ENCODE data around the gene RAB6B. TPM values are rescaled to one million over a fixed set of nuclear protein-coding genes. Genes with fewer than 3 reads are reported as not detected.

Gene RAB6B
- total RNA-seq, result 2.4 and 2.6 TPM in 2 replicates
- 3.0 TPM in 2 replicates for polyA plus RNA-seq

DNA sequence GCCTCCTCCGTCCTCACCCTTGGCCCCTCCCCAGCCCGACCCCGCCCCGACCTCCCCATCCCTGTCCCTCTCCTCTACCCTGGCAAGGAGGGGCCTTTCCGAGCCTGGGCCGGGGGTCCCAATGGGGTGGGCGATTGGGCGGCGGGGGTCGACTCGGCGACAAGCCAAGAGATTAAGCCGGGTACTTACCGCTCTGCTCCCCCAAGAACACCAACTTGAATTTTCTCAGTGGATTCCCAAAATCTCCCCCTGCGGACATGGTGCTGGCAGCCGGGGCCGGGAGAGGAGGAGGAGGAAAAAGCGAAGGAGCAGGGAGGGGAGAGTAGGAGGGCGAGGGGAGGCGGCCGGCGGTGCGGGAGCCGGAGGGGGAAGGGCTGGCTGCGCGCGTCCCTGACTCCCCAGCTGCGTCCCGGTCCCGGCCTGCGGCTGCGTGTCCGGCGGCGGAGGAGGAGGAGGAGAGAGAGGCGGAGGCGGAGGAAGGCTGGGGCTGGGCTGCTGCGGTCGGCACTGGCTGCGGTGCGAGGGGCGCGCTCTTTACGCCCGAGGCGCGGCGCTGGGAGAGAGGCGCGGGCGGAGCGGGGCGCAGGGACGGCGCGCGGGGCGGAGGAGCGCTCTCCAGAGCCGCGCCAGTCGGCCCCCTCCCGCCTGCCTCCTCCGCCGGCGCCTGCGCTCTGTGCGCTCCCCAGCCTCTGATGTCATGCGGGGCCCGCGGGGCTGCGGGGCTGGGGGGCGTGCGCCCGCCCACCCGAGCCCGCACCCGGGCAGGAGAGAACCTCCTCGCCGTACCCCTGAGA lies at the start of gene RAB6B:
TSS of gene RAB6B (minus strand) at position 675 of the 794 bp plus-strand sequence. CDS start at position 259, 416 bp downstream.
- peak within 1 kb of the TSS; percentile 78 for H3K4me3 ChIP-seq
- peak; percentile 50 to 81 for DNase-seq (ENCODE audit: low read depth in 1 of 2, low spot score in 1 of 2)
- TF ChIP-seq, protein P1, sequence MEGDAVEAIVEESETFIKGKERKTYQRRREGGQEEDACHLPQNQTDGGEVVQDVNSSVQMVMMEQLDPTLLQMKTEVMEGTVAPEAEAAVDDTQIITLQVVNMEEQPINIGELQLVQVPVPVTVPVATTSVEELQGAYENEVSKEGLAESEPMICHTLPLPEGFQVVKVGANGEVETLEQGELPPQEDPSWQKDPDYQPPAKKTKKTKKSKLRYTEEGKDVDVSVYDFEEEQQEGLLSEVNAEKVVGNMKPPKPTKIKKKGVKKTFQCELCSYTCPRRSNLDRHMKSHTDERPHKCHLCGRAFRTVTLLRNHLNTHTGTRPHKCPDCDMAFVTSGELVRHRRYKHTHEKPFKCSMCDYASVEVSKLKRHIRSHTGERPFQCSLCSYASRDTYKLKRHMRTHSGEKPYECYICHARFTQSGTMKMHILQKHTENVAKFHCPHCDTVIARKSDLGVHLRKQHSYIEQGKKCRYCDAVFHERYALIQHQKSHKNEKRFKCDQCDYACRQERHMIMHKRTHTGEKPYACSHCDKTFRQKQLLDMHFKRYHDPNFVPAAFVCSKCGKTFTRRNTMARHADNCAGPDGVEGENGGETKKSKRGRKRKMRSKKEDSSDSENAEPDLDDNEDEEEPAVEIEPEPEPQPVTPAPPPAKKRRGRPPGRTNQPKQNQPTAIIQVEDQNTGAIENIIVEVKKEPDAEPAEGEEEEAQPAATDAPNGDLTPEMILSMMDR (IDR thresholded peaks at IDR 0.05; ENCODE audit: low read depth, low read length), result no peak
- H3K9me3 ChIP-seq (ENCODE audit: low read depth), result no peaks in the 10 kb centered on the region
- H3K27ac ChIP-seq, result no peak within 1 kb of the TSS
- H3K4me1 ChIP-seq (ENCODE audit: low read depth), result no peaks in the 10 kb centered on the region
- no peaks in the 10 kb centered on the region for H3K36me3 ChIP-seq
- H3K27me3 ChIP-seq, result peaks cover 90% of the 10 kb centered on the region

DNA sequence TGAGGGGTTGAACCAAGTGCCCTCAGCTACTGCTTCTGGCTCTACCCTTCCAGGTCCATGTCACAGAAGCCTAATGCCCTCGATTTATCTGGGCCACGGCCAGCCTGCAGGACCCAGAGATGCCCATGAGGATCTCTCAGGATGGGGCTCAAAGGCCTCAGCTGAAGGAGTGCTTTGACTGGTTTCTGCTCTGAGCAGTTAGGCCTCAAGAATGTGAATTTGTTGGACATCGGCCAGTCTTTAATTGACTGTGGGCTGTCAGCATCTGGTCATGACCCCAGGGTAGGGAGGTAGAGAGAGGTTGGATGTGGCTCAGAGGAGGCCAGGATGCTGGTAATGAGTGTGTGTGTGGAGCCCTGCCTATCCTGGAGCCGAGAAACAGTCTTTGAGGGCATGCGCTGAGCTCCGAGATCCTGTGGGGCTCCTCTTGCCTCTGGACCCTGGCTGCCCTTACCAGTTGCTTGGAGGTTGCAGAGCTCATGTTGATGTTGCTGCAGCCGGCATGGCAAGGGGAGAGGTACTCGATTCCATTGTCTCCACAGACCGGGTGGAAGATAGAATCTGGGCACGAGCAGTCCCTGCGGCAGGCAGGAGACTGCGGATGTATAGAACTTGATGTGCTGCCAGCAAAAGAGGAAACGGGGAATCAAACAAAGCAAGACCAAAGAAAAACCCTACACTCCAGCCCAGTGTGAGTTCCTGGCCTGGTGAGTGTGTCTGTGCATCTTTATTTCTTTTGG lies 49.1 kb upstream of the RAB6B start:
- Histone ChIP-seq H3K36me3 (no peaks in the 10 kb centered on the region), H3K9me3 (ENCODE audit: low read depth) (no peaks in the 10 kb centered on the region), H3K4me3 (no peak overlapping the region), H3K4me1 (ENCODE audit: low read depth) (peaks cover 3% of the 10 kb centered on the region), H3K27ac (no peak overlapping the region), H3K27me3 (no peaks in the 10 kb centered on the region)
- DNase-seq (ENCODE audit: low read depth in 1 of 2, low spot score in 1 of 2), result peak in 1 of 2 donors; percentile 95
- TF ChIP-seq, protein P1 (IDR thresholded peaks at IDR 0.05; ENCODE audit: low read depth, low read length), result no peak

DNA sequence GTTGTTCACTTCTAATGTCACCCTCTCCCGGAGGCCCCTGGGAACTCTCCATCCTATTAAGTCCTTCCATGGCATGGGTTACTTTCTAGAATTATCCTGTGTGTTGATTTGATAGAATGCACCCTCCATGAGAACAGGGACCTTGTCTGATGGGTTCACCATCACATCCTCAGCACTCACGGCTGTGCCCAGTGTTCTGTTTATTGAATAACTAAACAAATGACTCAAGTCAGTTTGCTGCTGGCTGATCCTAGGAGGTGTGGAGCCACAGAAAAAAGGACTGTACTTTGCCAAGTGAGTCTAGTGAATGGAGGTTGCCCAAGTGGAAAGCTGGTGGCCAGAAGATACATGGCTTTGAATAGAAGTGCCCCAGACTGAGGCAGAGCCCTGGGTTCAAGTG lies 48.5 kb upstream of the RAB6B start:
- DNase-seq (ENCODE audit: low read depth in 1 of 2, low spot score in 1 of 2), result no peak

DNA sequence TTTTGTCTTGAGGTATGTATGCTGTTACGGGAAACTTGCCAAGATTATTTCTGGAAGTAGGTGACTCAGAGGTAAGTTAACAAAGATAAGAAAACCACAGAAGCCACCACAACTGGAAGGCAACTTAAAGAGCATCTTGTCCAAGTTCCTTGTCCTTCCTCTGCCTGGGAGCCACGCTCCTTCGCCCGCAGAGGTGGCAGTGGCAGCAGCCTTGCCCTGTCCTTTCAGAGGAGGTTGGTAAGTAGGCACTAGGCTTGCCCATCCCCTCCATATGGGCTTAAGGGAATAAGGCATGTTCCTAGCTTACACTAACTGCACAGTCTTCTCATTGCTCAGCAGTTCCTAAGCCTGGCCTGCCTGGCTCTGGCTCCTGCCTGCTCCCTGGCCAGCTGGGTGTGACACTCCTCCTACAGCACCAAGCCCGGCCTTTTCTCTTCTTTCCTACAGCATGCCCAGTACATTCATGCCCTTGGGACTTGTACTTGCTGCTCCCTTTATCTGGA lies 48.0 kb upstream of the RAB6B start:
- peak in 1 of 2 donors; percentile 95 for DNase-seq (ENCODE audit: low read depth in 1 of 2, low spot score in 1 of 2)
- Histone ChIP-seq H3K9me3 (ENCODE audit: low read depth) (no peaks in the 10 kb centered on the region), H3K4me1 (ENCODE audit: low read depth) (peaks cover 3% of the 10 kb centered on the region), H3K27me3 (no peaks in the 10 kb centered on the region), H3K4me3 (no peak overlapping the region), H3K27ac (no peak overlapping the region), H3K36me3 (no peaks in the 10 kb centered on the region)
- TF ChIP-seq, protein P1 (IDR thresholded peaks at IDR 0.05; ENCODE audit: low read depth, low read length), result no peak

More for the DNA sequence above, 48.5 kb upstream of the RAB6B start:
- Histone ChIP-seq H3K36me3 (no peaks in the 10 kb centered on the region), H3K27me3 (no peaks in the 10 kb centered on the region), H3K4me3 (no peak overlapping the region), H3K4me1 (ENCODE audit: low read depth) (peaks cover 3% of the 10 kb centered on the region), H3K9me3 (ENCODE audit: low read depth) (no peaks in the 10 kb centered on the region), H3K27ac (no peak overlapping the region)
- TF ChIP-seq, protein P1 (IDR thresholded peaks at IDR 0.05; ENCODE audit: low read depth, low read length), result no peak

DNA sequence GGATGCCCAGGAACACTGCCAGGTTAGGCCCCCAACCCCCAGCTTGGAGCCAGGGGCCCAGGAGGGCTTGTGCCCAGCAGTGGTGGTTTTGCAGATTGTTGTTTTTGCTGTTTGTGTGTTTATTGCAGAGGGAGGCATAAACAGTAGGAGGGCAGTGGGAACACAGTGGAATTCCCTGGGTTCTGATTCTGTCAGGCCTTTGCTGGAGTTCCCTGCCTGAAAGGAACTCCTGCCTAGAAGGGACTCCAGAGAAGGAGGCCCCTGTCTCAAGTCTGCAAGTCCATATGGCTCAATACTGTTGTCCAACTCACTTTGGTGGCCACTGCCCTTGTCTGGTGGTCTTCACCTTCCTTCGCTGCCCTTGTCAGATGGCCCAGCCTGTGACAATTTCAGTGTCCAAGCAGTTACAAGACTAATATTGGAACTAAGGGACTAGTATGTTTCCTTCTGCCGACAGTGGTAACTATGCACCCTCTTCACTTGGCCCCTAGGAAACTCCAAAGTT lies 47.4 kb upstream of the RAB6B start:
- no peaks in the 10 kb centered on the region for H3K27me3 ChIP-seq
- H3K4me1 ChIP-seq (ENCODE audit: low read depth), result peaks cover 3% of the 10 kb centered on the region
- DNase-seq (ENCODE audit: low read depth in 1 of 2, low spot score in 1 of 2), result no peak
- no peaks in the 10 kb centered on the region for H3K36me3 ChIP-seq
- H3K9me3 ChIP-seq (ENCODE audit: low read depth), result no peaks in the 10 kb centered on the region
- no peak overlapping the region for H3K4me3 ChIP-seq
- no peak overlapping the region for H3K27ac ChIP-seq
- TF ChIP-seq, protein P1 (IDR thresholded peaks at IDR 0.05; ENCODE audit: low read depth, low read length), result no peak

All from cardiac muscle cell (in vitro differentiated cells and primary cell).